K562 treated with DMSO at 1 percent for 12 hours (cell line): ENCODE measurements around the gene TOM1L2. TPM values are rescaled to one million over a fixed set of nuclear protein-coding genes. Genes with fewer than 3 reads are reported as not detected.

Experiments used
- total RNA-seq: library from RNA; unstranded; fragments of 300-600 nt; gene quantifications from 2 replicates; pipeline ENCODE4 v1.2.3, GENCODE V29; 2022; ENCODE audit not compliant: insufficient read depth

TOM1L2 gene
- 5.3 and 14.8 TPM in 2 replicates for total RNA-seq

GRCh38 chr17:17972126-17972951 lies at the start of gene TOM1L2, which contains the start of gene DRC3:
TOM1L2 (minus strand) TSS chr17:17972400; CDS start chr17:17972313, 87 bp downstream.
DRC3 (plus strand) TSS chr17:17972862; CDS start chr17:17977599, 4,737 bp downstream.

GRCh38 chr17:17836818-17837379 lies 135.3 kb downstream of the TOM1L2 start, which contains the start of gene SREBF1:
SREBF1 (minus strand) TSS chr17:17836986; CDS start chr17:17836817, 169 bp downstream.

Other genes starting within 250 kb of the TOM1L2 start
- gene SREBF1, start 135.4 kb downstream of the TOM1L2 start, total RNA-seq: 81.7 and 134 TPM in 2 replicates
- gene DRC3, start 462 bp upstream of the TOM1L2 start, total RNA-seq: 0.45 and 0.74 TPM in 2 replicates
- gene ATPAF2, start 66.8 kb upstream of the TOM1L2 start, total RNA-seq: 20.3 and 21.3 TPM in 2 replicates
- 3.9 and 6.4 TPM in 2 replicates for gene GID4, start 67.0 kb upstream of the TOM1L2 start, total RNA-seq
- gene DRG2, start 115.5 kb upstream of the TOM1L2 start, total RNA-seq: 23.6 and 28.6 TPM in 2 replicates
- not detected in 2 replicates for gene MYO15A, start 136.4 kb upstream of the TOM1L2 start, total RNA-seq
- gene ALKBH5, start 211.4 kb upstream of the TOM1L2 start, total RNA-seq: 34.7 and 60.3 TPM in 2 replicates